Endothelial cell of umbilical vein (primary cell): ENCODE results near the gene VKORC1.

ENCODE experiments used
- CTCF ChIP-seq, 2 donors: IDR thresholded peaks; 1 replicate in 1 of 2; 2 replicates in 1 of 2; pipeline ENCODE4 v1.5.1; 2011; ENCODE audit warnings: low read length in 2 of 2, mild to moderate bottlenecking in 2 of 2, moderate library complexity in 2 of 2, control low read depth in 1 of 2, inconsistent platforms in 1 of 2, low read depth in 1 of 2; ENCODE audit not compliant: insufficient read depth in 1 of 2; ENCODE audit errors: extremely low read depth in 1 of 2
- EZH2 ChIP-seq: IDR thresholded peaks from 2 replicates; pipeline ENCODE4 v1.6.1; 2012; ENCODE audit warnings: borderline replicate concordance, low read depth, mild to moderate bottlenecking, moderate library complexity, low read length, inconsistent platforms; ENCODE audit not compliant: severe bottlenecking
- FOS ChIP-seq: IDR thresholded peaks from 2 replicates; pipeline ENCODE4 v1.6.1; 2011; ENCODE audit warnings: mild to moderate bottlenecking, low read length, moderate library complexity, borderline replicate concordance; ENCODE audit not compliant: insufficient read depth
- GATA2 ChIP-seq: IDR thresholded peaks from 2 replicates; pipeline ENCODE4 v1.7.0; 2011; ENCODE audit warnings: low read depth, mild to moderate bottlenecking, moderate library complexity, mixed read lengths, low read length; ENCODE audit not compliant: insufficient read length, insufficient read depth
- JUN ChIP-seq: IDR thresholded peaks from 2 replicates; pipeline ENCODE4 v1.6.1; 2011; ENCODE audit warnings: borderline replicate concordance, low read depth; ENCODE audit not compliant: insufficient read length, insufficient read depth
- MAX ChIP-seq: IDR thresholded peaks from 2 replicates; pipeline ENCODE4 v1.6.1; 2011; ENCODE audit not compliant: insufficient read depth, insufficient read length
- MYC ChIP-seq: IDR thresholded peaks from one replicate; pipeline ENCODE4 v1.6.1; 2011; ENCODE audit warnings: mild to moderate bottlenecking, low read depth, low read length
- POLR2A ChIP-seq: IDR thresholded peaks from 2 replicates; pipeline ENCODE4 v1.6.1; 2012; ENCODE audit warnings: low read depth, mild to moderate bottlenecking, control low read depth, low read length
- POLR2AphosphoS5 ChIP-seq: IDR thresholded peaks from 2 replicates; pipeline ENCODE4 v1.6.1; 2012; ENCODE audit warnings: low read depth, mild to moderate bottlenecking, control low read depth, low read length, moderate library complexity; ENCODE audit not compliant: insufficient read depth

GRCh38 chr16:31120129-31120528 is 25.5 kb upstream of the VKORC1 start:
- TF ChIP-seq CTCF (IDR thresholded peaks at IDR 0.05; ENCODE audit: extremely low read depth in 1 of 2, insufficient read depth in 1 of 2, low read depth in 1 of 2, low read length in 2 of 2) (no peak), POLR2A (no peak), POLR2AphosphoS5 (no peak), EZH2 (no peak), MAX (no peak), GATA2 (no peak), FOS (no peak), MYC (no peak), JUN (no peak)
